PC-9 (cell line): ENCODE measurements around the gene RAET1G. TPM values are rescaled to one million over a fixed set of nuclear protein-coding genes. Genes with fewer than 3 reads are reported as not detected.
"Not testable (repeated sequence)": the region's sequence is repeated elsewhere in the genome, so short reads cannot be mapped to it uniquely, and the experiment has no call there.

Source experiments
- BruUV-seq: library from RNA; stranded (reverse); fragments of 400-500 nt; replicated peaks from 2 replicates; lab custom pipeline; 2021; lab: Mats Ljungman, UMichigan
- CTCF ChIA-PET: fragments of 300-600 bp; sonication (Branson Sonifier 250); formaldehyde crosslinking; loops from one replicate; lab custom pipeline; 2022; ENCODE audit warnings: antibody characterized with exemption; lab: Charles Lee
- POLR2A ChIA-PET: fragments of 300-600 bp; sonication (Branson Sonifier 250); formaldehyde crosslinking; loops from one replicate; lab custom pipeline; 2022; ENCODE audit warnings: antibody characterized with exemption; ENCODE audit not compliant: unreplicated experiment; lab: Charles Lee
- DNase-seq, 2 experiments: peaks; one replicate each; pipeline versions ENCODE4 v3.0.0 to v3.0.0-alpha.2; 2015 to 2022; ENCODE audit warnings: mixed read lengths in 1 of 2
- H2AFZ ChIP-seq: fragments of 200-600 bp; sonication (generic); 2 replicates; pipeline ENCODE4 v1.8.1; 2017; ENCODE audit warnings: antibody characterized with exemption
- H3F3A ChIP-seq: fragments of 200-600 bp; sonication (generic); 2 replicates; pipeline ENCODE4 v1.8.1; 2017; ENCODE audit warnings: antibody characterized with exemption, mild to moderate bottlenecking, low read depth; ENCODE audit not compliant: insufficient read depth
- H3K27ac ChIP-seq: fragments of 200-600 bp; sonication (generic); 2 replicates; pipeline ENCODE4 v1.6.1; 2016; ENCODE audit warnings: mixed run types
- H3K27me3 ChIP-seq: fragments of 200-600 bp; sonication (generic); 2 replicates; pipeline ENCODE4 v1.6.1; 2016; ENCODE audit warnings: low read depth, mixed run types; ENCODE audit not compliant: insufficient read depth
- H3K36me3 ChIP-seq: fragments of 200-600 bp; sonication (generic); 2 replicates; pipeline ENCODE4 v1.6.1; 2016; ENCODE audit warnings: low read depth, mixed run types
- H3K4me1 ChIP-seq: fragments of 200-600 bp; sonication (generic); replicated peaks from 2 replicates; pipeline ENCODE4 v1.6.1; 2016; ENCODE audit warnings: mixed run types; ENCODE audit not compliant: insufficient read depth
- H3K4me2 ChIP-seq: fragments of 200-600 bp; sonication (generic); 2 replicates; pipeline ENCODE4 v1.6.1; 2017; ENCODE audit warnings: mixed run types
- H3K4me3 ChIP-seq: fragments of 200-600 bp; sonication (generic); 2 replicates; pipeline ENCODE4 v1.6.1; 2016; ENCODE audit warnings: mixed run types
- H3K79me2 ChIP-seq: fragments of 200-600 bp; sonication (generic); 2 replicates; pipeline ENCODE4 v1.6.1; 2017; ENCODE audit warnings: low read depth, mixed run types
- H3K9me2 ChIP-seq: fragments of 200-600 bp; sonication (generic); 2 replicates; pipeline ENCODE4 v1.8.1; 2017; ENCODE audit warnings: mild to moderate bottlenecking; ENCODE audit not compliant: insufficient read depth
- H3K9me3 ChIP-seq: fragments of 200-600 bp; sonication (generic); 2 replicates; pipeline ENCODE4 v1.8.1; 2016; ENCODE audit warnings: low read depth; ENCODE audit not compliant: insufficient read depth
- H4K20me1 ChIP-seq: fragments of 200-600 bp; sonication (generic); 2 replicates; pipeline ENCODE4 v1.8.1; 2017; ENCODE audit not compliant: insufficient read depth
- EZH2 ChIP-seq: fragments of 200-600 bp; sonication (generic); IDR thresholded peaks from 2 replicates; pipeline ENCODE4 v1.8.0; 2017; ENCODE audit warnings: antibody characterized with exemption, low read depth
- intact Hi-C: fragments of 100-400 bp; cut with micrococcal nuclease; formaldehyde crosslinking; loops from one replicate; pipeline ENCODE4 v1.10.0; 2022; ENCODE audit not compliant: unreplicated experiment
- total RNA-seq: library from RNA; stranded (reverse); gene quantifications from 2 replicates; pipeline ENCODE4 v1.2.3, GENCODE V29; 2021
- TF ChIP-seq, protein P1 (sequence below): fragments of 200-600 bp; sonication (generic); conservative IDR thresholded peaks from 2 replicates; pipeline ENCODE4 v1.6.1; 2017; ENCODE audit warnings: mixed run types, antibody characterized with exemption, mild to moderate bottlenecking, moderate library complexity

The RAET1G gene
- total RNA-seq, 1 experiment from 2014 or later: not detected

DNA sequence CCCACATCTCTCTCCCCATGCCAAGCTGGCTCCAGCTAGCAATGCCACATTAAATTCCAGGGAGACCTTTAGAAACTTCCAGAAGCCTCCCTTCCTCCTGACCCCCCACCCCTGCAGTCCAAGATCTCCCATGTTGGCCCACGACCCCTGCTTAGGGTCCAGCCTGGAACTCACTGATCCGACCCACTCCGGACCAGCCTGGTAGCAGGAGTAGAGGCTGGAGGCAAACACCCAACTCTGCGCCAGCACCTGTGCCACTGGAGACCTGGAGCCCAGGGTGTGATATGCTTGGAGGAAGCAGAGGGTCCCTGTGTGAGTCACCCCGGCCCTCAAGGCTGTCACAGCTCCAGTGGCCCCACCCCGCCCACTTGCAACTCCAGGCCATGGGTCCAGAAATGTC is 37.6 kb upstream of the RAET1G start:
- TF ChIP-seq, protein P1, sequence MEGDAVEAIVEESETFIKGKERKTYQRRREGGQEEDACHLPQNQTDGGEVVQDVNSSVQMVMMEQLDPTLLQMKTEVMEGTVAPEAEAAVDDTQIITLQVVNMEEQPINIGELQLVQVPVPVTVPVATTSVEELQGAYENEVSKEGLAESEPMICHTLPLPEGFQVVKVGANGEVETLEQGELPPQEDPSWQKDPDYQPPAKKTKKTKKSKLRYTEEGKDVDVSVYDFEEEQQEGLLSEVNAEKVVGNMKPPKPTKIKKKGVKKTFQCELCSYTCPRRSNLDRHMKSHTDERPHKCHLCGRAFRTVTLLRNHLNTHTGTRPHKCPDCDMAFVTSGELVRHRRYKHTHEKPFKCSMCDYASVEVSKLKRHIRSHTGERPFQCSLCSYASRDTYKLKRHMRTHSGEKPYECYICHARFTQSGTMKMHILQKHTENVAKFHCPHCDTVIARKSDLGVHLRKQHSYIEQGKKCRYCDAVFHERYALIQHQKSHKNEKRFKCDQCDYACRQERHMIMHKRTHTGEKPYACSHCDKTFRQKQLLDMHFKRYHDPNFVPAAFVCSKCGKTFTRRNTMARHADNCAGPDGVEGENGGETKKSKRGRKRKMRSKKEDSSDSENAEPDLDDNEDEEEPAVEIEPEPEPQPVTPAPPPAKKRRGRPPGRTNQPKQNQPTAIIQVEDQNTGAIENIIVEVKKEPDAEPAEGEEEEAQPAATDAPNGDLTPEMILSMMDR: no peak
- TF ChIP-seq EZH2: no peak
- H3K36me3 ChIP-seq: no peaks in the 10 kb centered on the region
- H3K9me3 ChIP-seq: no peaks in the 10 kb centered on the region
- intact Hi-C loops: no loop called here
- H3K9me2 ChIP-seq: no peaks in the 10 kb centered on the region
- H3F3A ChIP-seq: no peaks in the 10 kb centered on the region
- H3K79me2 ChIP-seq: no peaks in the 10 kb centered on the region
- H2AFZ ChIP-seq: no peak overlapping the region
- BruUV-seq: no TSS peak
- H3K4me2 ChIP-seq: no peak overlapping the region
- H3K4me1 ChIP-seq: peaks cover 11% of the 10 kb centered on the region
- CTCF ChIA-PET: no interaction called here
- no peaks in the 10 kb centered on the region for H3K27me3 ChIP-seq
- H3K27ac ChIP-seq: no peak overlapping the region
- POLR2A ChIA-PET: no interaction called here
- DNase-seq: no peak
- H3K4me3 ChIP-seq: no peak overlapping the region
- H4K20me1 ChIP-seq: no peaks in the 10 kb centered on the region

DNA sequence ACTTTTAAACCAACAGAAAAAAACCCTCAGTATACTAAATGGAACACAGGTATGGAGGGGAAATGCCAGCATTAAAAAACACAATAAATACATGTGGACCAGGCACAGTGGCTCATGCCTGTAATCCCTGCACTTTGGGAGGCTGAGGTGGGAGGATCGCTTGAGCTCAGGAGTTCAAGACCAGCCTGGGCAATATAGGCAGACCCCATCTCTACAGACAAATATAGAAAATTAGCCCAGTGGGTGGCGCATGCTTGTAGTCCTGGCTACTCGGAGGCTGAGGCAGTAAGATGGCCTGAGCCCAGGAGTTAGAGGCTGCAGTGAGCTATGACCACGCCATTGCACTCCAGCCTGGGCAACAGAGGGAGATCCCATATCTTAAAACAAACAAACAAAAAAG is 36.9 kb upstream of the RAET1G start:
- BruUV-seq, H3K36me3 ChIP-seq, H3K9me2 ChIP-seq, H3K9me3 ChIP-seq, DNase-seq, H3K4me2 ChIP-seq, H3K79me2 ChIP-seq, intact Hi-C loops, H3K4me3 ChIP-seq, H2AFZ ChIP-seq, POLR2A ChIA-PET, H4K20me1 ChIP-seq, CTCF ChIA-PET, H3F3A ChIP-seq, H3K27me3 ChIP-seq, H3K27ac ChIP-seq: not testable (repeated sequence)
- H3K4me1 ChIP-seq: peaks cover 11% of the 10 kb centered on the region

DNA sequence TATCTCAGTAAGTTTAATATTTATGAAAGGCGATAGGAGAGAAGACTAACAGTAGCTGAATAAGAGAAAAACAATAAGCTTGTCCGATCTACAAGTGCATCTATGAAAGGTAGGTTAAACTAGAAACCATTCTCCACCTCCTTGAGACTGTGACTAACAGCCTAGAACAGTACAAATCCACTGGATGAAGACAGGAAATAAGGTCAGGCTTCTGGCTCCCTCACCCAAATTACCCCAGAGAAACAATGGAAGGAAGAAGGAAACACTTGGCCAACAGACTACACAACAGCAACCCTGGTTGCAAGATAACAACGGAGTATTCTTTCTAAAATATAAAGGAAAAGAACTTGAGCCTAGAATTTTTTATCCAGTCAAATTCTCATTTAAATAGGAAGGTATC is 35.2 kb upstream of the RAET1G start:
- H3K4me2 ChIP-seq, BruUV-seq, H2AFZ ChIP-seq, H4K20me1 ChIP-seq, H3K9me3 ChIP-seq, H3K27me3 ChIP-seq, H3K9me2 ChIP-seq, H3K79me2 ChIP-seq, intact Hi-C loops, POLR2A ChIA-PET, H3K36me3 ChIP-seq, H3F3A ChIP-seq, DNase-seq, H3K4me3 ChIP-seq, CTCF ChIA-PET, H3K27ac ChIP-seq: not testable (repeated sequence)
- peaks cover 10% of the 10 kb centered on the region for H3K4me1 ChIP-seq

DNA sequence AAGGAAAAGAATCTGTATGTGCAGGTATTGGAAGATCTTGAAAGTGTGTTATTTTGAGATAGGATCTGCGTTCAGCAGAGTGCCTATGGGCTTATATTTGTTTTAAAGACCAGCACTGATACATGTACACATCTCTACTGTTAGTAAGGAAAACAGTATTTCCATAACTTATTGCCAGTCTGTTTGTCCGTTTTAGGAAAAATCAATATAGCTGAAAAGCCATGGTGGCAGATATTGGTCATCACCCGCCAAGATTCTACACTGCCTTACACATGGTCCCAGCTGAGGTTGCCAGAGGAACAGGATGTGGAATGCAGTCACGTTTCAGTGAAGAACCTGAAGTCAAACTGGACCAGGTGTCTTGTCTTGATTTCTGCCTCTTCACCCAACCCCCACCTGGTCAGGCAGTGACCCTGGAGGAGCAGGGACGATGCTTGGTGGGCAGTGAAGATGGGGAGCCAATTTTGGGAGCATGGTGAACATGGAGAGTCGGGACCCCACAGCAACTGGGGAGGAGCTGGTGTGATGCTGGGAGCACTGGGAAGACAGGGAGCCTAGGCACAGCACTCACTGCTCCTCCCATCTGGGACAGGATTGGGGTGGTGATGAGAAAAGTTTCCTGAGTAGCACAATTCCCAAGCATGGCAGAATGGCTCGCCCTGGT is 32.9 kb upstream of the RAET1G start:
- BruUV-seq, CTCF ChIA-PET, H3K4me3 ChIP-seq, H4K20me1 ChIP-seq, DNase-seq, H3K9me2 ChIP-seq, H3F3A ChIP-seq, POLR2A ChIA-PET, H3K79me2 ChIP-seq, H3K4me2 ChIP-seq, H3K4me1 ChIP-seq, H3K36me3 ChIP-seq, intact Hi-C loops, H3K27me3 ChIP-seq, H3K9me3 ChIP-seq, H2AFZ ChIP-seq, H3K27ac ChIP-seq: not testable (repeated sequence)

DNA sequence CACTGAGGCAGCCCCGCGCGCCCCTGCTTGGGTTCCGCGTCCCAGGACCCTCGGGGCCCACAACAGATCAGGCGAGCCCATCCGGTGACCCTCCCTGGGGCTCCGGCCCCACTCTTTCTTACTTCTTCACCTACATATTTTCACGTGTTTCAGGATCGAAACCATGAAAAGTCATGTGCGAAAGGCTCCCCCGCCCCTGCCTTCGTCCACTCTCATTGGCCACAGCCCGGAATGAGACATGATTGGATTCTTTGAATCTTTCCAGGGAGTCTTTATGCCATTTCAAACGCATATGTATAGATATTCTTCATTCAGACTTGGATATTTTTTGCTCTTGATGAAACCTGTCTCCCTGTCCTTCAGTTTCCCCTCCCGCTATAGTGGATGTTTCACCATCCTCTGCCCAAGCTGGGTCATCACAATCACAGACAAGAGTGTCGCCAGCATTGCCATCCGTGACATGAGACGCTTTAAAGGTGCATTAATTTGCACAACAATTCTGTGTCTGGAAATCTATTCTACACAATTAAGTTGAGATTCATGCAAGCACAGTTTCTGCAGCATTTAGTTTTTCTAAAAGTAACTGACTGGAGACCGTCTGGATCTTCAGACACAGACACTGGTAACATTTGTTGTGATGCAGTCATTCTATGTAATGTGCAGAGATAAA is 32.2 kb upstream of the RAET1G start:
- H3K27ac ChIP-seq, CTCF ChIA-PET, H3K79me2 ChIP-seq, H3K36me3 ChIP-seq, H4K20me1 ChIP-seq, POLR2A ChIA-PET, H3K9me3 ChIP-seq, BruUV-seq, H3F3A ChIP-seq, H2AFZ ChIP-seq, H3K27me3 ChIP-seq, H3K4me3 ChIP-seq, intact Hi-C loops, H3K4me1 ChIP-seq, H3K9me2 ChIP-seq, DNase-seq, H3K4me2 ChIP-seq: not testable (repeated sequence)

DNA sequence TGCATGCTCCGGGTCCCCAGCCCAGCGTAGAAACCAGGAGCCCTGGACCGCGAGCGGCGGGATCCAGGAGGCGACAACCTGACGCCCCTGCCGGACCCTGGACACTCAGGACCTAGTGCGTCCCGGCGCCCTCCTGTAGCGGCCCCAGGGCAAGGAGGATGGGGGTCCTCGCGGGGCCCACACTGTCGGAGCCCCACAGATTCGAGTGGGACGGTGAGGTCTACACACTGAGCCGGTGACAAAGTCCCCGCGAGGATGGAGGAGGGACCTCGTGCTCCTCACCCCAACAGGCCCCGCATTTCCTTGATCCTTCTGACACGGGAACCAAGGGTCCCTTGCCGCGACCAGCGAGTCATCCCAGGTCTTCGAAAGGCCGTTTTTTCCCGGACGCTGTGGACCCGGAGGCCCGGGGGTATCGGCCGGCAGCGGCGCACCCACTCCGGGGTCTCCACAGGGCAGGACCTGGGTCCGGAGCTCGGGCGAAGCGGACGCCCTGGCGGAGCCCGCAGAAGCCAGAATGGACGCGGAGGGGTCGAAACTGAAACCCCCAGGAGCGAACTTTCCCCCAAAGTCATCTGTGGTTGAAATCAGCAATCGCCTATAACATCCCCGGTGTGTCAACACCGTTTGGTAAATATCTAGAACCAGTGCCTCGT is 31.5 kb upstream of the RAET1G start:
- H3K27me3 ChIP-seq, H3K79me2 ChIP-seq: not testable (repeated sequence)

More for the DNA sequence above, 31.5 kb upstream of the RAET1G start:
- H3K4me2 ChIP-seq, BruUV-seq, H3K9me2 ChIP-seq, H3K4me3 ChIP-seq, H3K36me3 ChIP-seq, CTCF ChIA-PET, H3K9me3 ChIP-seq, H4K20me1 ChIP-seq, intact Hi-C loops, H2AFZ ChIP-seq, H3K27ac ChIP-seq, H3K4me1 ChIP-seq, H3F3A ChIP-seq, DNase-seq, POLR2A ChIA-PET: not testable (repeated sequence)
